Lower leg skin (tissue), 4 donors: ENCODE measurements around the gene RNU11. TPM values are rescaled to one million over a fixed set of nuclear protein-coding genes. Genes with fewer than 3 reads are reported as not detected.
"Not testable (repeated sequence)": the region's sequence is repeated elsewhere in the genome, so short reads cannot be mapped to it uniquely, and the experiment has no call there.

ENCODE experiments used
- DNase-seq, 2 donors: peaks; one replicate each; pipeline ENCODE4 v3.0.0-alpha.2; 2019; ENCODE audit warnings: low spot score in 2 of 2
- H3K4me3 ChIP-seq: fragments of 200-600 bp; sonication (generic); 2 replicates; pipeline ENCODE4 v1.5.1; 2017; ENCODE audit warnings: mild to moderate bottlenecking, low read depth; ENCODE audit not compliant: poor library complexity, severe bottlenecking
- POLR2A ChIP-seq, 2 donors: fragments of 450-650 bp; IDR thresholded peaks; one replicate each; pipeline ENCODE4 v1.6.1; 2016 to 2017; ENCODE audit warnings: antibody characterized with exemption in 2 of 2, mild to moderate bottlenecking in 1 of 2, moderate library complexity in 1 of 2
- WGBS, 2 donors: methylation state at CpG; one replicate each; pipeline ENCODE4 v1.1.5; 2018; 5-methylcytosine and 5-hydroxymethylcytosine counted together
- intact Hi-C: fragments of 100-400 bp; cut with DNase I; formaldehyde crosslinking; loops from one replicate; pipeline ENCODE4 v1.15.0; 2023; ENCODE audit warnings: low total_unique reads
- total RNA-seq, 4 donors: library from RNA; depleted of rRNA; stranded (reverse); fragments of >200 nt; gene quantifications; one replicate each; pipeline ENCODE4 v1.1.0, GENCODE V29; 2016
- TF ChIP-seq, protein P1 (sequence below), 3 donors: fragments of 450-650 bp; IDR thresholded peaks; one replicate each; pipeline ENCODE4 v1.5.1; 2016; ENCODE audit warnings: antibody characterized with exemption in 3 of 3, mild to moderate bottlenecking in 3 of 3, moderate library complexity in 2 of 3

RNU11 gene
- total RNA-seq, 4 donors from 2014 or later: not detected

DNA sequence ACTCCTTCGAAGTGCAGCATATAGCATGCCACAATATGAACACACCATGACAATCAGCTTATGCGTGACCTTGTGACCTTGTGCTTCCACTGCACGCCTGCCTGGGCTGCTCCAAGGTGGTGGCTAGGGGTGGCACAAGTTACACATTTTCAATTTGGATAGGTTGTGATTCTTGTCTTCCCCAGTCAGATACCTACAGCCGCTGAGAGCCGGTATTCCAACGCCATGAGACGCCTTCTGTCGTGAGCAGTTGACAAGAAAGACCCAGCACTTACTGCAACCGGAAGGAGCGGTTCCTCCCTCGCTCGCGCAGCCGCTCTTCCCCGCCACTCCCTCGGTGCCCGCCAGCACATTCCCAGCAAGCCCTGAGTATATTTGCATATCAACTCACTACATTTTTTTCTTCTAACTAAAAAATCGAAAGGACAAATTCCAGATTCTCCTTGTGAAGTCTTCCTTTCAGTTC is 359 bp upstream of the RNU11 start:
- peak; percentile 90 to 97 for DNase-seq
- WGBS, 2 donors: 0 to 1% methylated on average over 18 of the region's 18 CpGs
- TF ChIP-seq, protein P1, sequence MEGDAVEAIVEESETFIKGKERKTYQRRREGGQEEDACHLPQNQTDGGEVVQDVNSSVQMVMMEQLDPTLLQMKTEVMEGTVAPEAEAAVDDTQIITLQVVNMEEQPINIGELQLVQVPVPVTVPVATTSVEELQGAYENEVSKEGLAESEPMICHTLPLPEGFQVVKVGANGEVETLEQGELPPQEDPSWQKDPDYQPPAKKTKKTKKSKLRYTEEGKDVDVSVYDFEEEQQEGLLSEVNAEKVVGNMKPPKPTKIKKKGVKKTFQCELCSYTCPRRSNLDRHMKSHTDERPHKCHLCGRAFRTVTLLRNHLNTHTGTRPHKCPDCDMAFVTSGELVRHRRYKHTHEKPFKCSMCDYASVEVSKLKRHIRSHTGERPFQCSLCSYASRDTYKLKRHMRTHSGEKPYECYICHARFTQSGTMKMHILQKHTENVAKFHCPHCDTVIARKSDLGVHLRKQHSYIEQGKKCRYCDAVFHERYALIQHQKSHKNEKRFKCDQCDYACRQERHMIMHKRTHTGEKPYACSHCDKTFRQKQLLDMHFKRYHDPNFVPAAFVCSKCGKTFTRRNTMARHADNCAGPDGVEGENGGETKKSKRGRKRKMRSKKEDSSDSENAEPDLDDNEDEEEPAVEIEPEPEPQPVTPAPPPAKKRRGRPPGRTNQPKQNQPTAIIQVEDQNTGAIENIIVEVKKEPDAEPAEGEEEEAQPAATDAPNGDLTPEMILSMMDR (IDR thresholded peaks at IDR 0.05): no peak
- no peak for TF ChIP-seq POLR2A (IDR thresholded peaks at IDR 0.05)
- intact Hi-C loops: loop anchor here (10.0 kb wide), 1 partner anchor 127 kb away; no protein-coding TSS in a partner anchor
- H3K4me3 ChIP-seq: no peak overlapping the region

DNA sequence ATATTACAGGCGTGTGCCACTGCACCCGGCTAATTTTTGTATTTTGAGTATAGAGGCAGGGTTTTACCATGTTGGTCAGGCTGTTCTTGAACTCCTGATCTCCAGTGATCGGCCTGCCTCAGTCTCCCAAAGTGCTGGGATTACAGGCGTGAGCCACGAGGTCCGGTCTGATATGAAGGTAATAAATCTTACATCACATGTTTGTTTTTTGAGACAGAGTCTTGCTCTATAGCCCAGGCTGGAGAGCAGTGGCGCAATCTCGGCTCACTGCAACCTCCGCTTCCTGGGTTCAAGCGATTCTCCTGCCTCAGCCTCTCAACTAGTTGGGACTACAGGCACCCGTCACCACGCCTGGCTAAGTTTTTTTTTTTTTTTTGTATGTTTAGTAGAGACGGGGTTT is 4.7 kb downstream of the RNU11 start:
- DNase-seq, H3K4me3 ChIP-seq, intact Hi-C loops: not testable (repeated sequence)
- 92% methylated on average over 13 of the region's 13 CpGs for WGBS, 2 donors

DNA sequence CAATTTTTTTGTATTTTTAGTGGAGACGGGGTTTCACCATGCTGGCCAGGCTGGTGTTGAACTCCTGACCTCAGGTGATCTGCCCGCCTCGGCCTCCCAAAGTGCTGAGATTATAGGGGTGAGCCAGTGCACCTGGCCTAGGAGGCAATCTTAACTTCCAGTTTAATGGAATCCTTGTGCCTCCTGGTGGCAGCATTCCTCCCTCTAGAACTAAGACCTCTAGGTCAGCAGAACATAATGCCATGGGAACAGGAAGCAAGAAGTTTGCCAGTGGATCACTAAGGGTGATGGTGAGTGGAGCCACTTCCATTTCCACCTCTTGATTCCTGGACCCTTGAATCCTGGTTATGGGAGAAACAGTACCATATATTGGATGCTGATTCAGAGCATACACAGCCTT is 5.5 kb downstream of the RNU11 start:
- DNase-seq, intact Hi-C loops, H3K4me3 ChIP-seq: not testable (repeated sequence)
- 41 to 49% methylated on average over 3 of the region's 3 CpGs for WGBS, 2 donors

DNA sequence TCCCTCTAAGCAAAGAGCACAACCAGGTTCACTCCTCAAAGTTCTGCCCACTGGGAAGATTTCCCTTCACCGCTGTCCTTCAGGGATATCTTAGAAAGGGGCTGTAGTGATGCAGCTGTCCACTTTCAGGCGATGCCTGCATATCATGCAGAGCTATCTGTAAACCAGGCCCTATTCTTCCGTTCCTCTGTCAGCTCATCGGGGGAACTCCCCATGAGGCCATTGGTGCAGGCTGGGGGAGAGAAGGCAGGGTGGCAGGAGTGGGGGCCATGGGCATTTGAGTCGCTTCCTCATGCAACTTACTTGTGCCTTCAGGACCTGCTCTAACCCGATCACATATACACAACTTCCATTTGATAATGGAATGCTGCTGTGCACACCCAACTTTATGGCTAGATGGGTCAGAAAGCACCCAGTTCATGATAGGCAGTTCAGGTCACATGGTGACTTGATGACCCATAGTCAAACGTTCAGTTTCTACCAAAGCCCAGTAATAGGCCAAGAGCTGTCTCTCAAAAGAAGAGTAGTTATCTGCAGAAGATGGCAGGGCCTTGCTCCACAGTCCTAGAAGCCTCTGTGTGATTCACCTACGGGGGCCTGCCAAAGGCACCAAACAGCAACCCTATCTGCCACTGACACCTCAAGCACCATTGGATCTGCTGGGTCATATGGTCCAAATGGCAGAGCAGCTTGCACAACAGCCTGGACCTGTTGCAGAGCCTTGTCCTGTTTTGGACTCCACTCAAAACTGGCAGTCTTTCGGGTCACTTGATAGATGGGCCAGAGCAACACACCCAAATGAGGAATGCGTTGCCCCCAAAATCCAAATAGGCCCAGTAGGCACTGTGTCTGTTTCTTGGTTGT is 7.3 kb downstream of the RNU11 start:
- WGBS, 2 donors: 82 to 87% methylated on average over 10 of the region's 10 CpGs
- intact Hi-C loops, DNase-seq, H3K4me3 ChIP-seq: not testable (repeated sequence)

DNA sequence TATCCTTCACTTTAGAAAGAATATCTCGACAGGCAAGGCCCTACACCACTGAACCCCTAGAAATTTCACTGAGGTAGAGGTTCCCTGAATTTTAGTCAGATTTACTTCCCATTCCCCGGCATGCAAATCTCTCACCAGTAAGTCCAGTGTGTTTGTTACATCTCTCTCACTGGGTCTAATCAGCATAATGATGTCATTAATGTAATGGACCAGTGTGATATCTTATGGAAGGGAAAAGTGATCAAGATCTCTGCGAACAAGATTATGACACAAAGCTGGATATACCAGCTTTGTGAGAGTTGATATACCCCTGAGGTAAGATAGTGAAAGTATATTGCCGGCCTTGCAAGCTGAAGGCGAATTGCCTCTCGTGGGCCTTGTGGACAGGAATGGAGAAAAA is 7.9 kb downstream of the RNU11 start:
- no peak for DNase-seq
- H3K4me3 ChIP-seq: no peak overlapping the region
- TF ChIP-seq, protein P1 (IDR thresholded peaks at IDR 0.05): no peak
- no peak for TF ChIP-seq POLR2A (IDR thresholded peaks at IDR 0.05)
- intact Hi-C loops: no loop called here
- 80 to 84% methylated on average over 6 of the region's 6 CpGs for WGBS, 2 donors

DNA sequence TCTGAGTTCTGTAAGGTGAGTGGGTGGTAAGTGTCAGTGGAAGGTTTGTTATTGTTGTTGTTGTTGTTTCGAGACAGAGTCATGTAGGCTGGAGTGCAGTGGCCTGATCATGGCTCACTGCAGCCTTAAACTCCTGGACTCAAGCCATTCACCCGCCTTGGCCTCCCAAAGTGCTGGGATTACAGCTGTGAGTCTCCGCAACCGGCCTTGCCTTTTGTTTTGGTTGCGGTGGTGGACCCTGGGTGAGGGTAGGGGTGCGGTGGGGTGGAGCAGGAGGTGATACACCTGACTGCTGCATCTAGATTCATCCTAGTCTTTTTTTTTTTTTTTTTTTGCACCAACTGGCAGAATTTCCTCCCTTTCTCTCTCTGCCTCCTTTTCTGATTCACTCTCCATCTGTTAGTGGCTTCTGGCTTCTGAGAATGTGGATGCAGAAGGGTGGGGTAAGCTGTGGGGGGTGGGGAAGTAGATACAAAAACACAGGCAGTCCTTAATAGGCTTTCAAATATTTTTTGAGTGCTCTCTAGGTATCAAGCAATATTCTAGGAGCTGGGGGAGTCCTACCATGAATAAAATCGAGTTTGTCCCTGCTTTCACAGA is 15.6 kb downstream of the RNU11 start:
- no peak for DNase-seq
- 79 to 82% methylated on average over 7 of the region's 7 CpGs for WGBS, 2 donors
- intact Hi-C loops: no loop called here
- no peak overlapping the region for H3K4me3 ChIP-seq
- no peak for TF ChIP-seq POLR2A (IDR thresholded peaks at IDR 0.05)
- TF ChIP-seq, protein P1 (IDR thresholded peaks at IDR 0.05): no peak

DNA sequence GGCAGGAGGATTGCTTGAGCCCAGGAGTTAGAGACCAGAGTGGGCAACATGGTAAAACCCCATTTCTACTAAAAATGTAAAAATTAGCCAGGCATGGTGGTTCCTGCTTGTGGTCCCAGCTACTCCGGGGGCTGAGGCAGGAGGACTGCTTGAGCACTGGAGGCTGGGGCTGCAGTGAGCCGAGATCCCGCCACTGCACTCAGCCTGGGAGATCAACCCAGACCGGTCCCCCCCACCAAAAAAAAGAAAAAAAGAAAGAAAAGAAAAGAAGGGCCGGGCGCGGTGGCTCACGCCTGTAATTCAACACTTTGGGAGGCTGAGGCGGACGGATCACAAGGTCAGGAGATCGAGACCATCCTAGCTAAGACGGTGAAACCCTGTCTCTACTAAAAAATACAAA is 18.4 kb downstream of the RNU11 start:
- intact Hi-C loops: no loop called here

More for the DNA sequence above, 18.4 kb downstream of the RNU11 start:
- TF ChIP-seq, protein P1 (IDR thresholded peaks at IDR 0.05): no peak
- TF ChIP-seq POLR2A (IDR thresholded peaks at IDR 0.05): no peak
- WGBS, 2 donors: 97 to 98% methylated on average over 12 of the region's 12 CpGs
- DNase-seq: no peak
- H3K4me3 ChIP-seq: no peak overlapping the region
